ENCODE data around the gene KDM1B.
"Not testable (repeated sequence)": the region's sequence is repeated elsewhere in the genome, so short reads cannot be mapped to it uniquely, and the experiment has no call there.

DNA sequence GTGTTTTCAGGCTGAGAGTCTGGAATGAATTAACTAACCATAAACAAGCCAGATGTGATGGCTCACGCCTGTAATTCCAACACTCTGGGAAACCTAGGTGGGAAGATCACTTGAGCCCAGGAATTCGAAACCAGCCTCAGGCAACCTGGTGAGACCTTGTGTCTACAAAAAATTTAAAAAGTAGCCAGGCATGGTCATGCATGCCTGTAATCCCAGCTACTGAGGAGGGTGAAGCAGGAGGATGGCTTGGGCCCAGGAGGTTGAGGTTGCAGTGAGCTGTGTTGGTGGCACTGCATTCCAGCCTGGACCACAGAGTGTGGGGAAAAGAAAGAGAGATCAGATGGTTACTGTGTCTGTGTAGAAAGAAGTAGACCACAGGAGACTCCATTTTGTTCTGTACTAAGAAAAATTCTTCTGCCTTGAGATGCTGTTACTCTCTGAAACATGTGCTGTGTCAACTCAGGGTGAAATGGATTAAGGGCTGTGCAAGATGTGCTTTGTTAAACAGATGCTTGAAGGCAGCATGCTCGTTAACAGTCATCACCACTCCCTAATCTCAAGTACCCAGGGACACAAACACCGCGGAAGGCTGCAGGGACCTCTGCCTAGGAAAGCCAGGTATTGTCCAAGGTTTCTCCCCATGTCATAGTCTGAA lies 71.4 kb downstream of the KDM1B start:
- TF ChIP-seq, protein P1, sequence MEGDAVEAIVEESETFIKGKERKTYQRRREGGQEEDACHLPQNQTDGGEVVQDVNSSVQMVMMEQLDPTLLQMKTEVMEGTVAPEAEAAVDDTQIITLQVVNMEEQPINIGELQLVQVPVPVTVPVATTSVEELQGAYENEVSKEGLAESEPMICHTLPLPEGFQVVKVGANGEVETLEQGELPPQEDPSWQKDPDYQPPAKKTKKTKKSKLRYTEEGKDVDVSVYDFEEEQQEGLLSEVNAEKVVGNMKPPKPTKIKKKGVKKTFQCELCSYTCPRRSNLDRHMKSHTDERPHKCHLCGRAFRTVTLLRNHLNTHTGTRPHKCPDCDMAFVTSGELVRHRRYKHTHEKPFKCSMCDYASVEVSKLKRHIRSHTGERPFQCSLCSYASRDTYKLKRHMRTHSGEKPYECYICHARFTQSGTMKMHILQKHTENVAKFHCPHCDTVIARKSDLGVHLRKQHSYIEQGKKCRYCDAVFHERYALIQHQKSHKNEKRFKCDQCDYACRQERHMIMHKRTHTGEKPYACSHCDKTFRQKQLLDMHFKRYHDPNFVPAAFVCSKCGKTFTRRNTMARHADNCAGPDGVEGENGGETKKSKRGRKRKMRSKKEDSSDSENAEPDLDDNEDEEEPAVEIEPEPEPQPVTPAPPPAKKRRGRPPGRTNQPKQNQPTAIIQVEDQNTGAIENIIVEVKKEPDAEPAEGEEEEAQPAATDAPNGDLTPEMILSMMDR (IDR thresholded peaks at IDR 0.05), result not testable (repeated sequence)
- TF ChIP-seq EP300, POLR2A (IDR thresholded peaks at IDR 0.05): not testable (repeated sequence)

Measured in ovary (tissue), 3 donors.